NB4 (cell line): Measurements from ENCODE around the gene DIRAS1.

Experiments used
- POLR2A ChIP-seq: IDR thresholded peaks from 2 replicates; pipeline ENCODE4 v1.6.1; 2011; ENCODE audit warnings: mild to moderate bottlenecking; ENCODE audit not compliant: insufficient read length; ENCODE audit errors: extremely low read depth
- TF ChIP-seq, protein P1 (sequence below): IDR thresholded peaks from one replicate; pipeline ENCODE4 v1.5.1; 2012; ENCODE audit warnings: low read depth, low read length
- TF ChIP-seq, protein P2 (sequence below): IDR thresholded peaks from 2 replicates; pipeline ENCODE4 v1.6.1; 2011; ENCODE audit warnings: low read depth, low read length

DNA sequence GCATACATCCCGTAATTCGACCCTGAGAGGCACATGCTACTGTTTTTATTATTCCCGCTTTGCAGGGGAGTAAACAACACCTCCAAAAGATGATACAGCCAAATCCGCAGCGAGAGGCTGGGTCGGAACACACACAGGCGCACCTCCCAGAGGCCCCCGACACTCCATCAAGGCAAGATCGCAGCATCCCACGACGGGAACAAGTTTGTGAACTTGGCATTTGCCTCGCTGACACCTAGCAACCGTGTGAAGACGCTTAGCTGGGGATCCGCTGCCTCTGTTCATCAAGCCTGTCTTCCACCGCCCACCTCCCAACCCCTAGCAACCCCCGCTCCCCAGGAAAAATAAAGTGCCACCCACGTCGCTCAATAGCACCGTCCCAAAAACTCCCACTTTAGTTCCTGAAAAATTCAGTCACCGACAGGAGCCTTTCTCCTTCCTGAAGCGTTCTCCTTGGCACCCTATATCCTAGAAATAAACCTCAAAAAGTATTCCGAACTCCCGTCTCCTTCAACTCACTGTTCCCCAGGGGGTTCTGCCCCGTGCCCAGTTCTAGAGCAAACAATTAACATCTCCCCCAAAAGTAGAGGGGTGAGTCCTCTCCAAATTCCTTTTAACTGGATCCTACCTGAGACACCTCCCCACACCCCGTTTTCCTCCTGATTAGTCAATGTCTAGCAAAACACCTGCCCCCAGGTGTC lies 20.4 kb downstream of the DIRAS1 start:
- TF ChIP-seq, protein P1, sequence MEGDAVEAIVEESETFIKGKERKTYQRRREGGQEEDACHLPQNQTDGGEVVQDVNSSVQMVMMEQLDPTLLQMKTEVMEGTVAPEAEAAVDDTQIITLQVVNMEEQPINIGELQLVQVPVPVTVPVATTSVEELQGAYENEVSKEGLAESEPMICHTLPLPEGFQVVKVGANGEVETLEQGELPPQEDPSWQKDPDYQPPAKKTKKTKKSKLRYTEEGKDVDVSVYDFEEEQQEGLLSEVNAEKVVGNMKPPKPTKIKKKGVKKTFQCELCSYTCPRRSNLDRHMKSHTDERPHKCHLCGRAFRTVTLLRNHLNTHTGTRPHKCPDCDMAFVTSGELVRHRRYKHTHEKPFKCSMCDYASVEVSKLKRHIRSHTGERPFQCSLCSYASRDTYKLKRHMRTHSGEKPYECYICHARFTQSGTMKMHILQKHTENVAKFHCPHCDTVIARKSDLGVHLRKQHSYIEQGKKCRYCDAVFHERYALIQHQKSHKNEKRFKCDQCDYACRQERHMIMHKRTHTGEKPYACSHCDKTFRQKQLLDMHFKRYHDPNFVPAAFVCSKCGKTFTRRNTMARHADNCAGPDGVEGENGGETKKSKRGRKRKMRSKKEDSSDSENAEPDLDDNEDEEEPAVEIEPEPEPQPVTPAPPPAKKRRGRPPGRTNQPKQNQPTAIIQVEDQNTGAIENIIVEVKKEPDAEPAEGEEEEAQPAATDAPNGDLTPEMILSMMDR = no peak
- TF ChIP-seq POLR2A = no peak
- TF ChIP-seq, protein P2, sequence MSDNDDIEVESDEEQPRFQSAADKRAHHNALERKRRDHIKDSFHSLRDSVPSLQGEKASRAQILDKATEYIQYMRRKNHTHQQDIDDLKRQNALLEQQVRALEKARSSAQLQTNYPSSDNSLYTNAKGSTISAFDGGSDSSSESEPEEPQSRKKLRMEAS = no peak
